HG03159 (cell line): Measurements from ENCODE around the gene IFNK.

Source experiments
- ATAC-seq: cut with Tn5 transposase; IDR thresholded peaks from one replicate; pipeline ENCODE4 v1.9.1; 2021; ENCODE audit warnings: mild to moderate bottlenecking, moderate library complexity; ENCODE audit not compliant: unreplicated experiment

Gene IFNK

DNA sequence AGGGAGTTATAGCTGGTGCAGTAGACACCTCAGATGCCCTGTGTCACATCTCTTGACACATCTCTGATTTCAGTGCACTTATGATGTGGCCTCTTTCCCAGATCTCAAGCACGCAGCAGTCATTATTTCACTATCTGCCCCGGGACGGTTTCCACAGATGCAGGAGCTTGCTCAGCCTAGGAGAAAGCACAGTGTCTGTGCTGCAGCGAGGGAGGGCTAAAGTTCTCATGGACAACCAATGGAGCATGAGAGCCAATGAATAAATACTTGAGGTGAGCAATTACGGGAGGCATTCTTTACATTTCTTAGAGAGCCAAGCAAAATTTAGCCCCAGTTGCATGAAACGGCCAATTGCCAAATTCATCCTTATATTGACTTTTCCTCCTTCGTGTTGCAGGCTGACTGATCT lies 12.9 kb downstream of the IFNK start:
- ATAC-seq: no peak

- no peak for ATAC-seq
These were observed 13.7 kb downstream of the IFNK start for GRCh38 chr9:27537756-27538155.

DNA sequence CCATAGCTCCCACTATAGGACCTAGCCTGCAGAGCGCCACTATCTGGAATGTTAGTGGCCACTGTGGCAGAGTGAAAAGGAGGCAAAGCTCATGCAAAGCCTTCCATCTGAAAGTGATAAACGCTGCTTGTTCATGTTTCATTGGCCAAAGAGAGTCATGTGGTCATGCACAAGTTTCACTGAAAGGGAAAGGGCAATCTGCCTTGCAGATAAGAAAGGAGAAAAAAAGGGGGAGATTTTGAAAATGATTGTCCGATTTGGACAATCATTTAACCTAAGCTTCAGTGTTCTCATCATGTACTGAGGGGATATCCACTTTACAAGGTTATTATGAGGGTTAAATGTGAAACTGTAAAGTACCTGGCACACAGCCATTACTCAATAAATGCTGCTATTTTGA lies 14.6 kb downstream of the IFNK start:
- peak; percentile 41 for ATAC-seq

DNA sequence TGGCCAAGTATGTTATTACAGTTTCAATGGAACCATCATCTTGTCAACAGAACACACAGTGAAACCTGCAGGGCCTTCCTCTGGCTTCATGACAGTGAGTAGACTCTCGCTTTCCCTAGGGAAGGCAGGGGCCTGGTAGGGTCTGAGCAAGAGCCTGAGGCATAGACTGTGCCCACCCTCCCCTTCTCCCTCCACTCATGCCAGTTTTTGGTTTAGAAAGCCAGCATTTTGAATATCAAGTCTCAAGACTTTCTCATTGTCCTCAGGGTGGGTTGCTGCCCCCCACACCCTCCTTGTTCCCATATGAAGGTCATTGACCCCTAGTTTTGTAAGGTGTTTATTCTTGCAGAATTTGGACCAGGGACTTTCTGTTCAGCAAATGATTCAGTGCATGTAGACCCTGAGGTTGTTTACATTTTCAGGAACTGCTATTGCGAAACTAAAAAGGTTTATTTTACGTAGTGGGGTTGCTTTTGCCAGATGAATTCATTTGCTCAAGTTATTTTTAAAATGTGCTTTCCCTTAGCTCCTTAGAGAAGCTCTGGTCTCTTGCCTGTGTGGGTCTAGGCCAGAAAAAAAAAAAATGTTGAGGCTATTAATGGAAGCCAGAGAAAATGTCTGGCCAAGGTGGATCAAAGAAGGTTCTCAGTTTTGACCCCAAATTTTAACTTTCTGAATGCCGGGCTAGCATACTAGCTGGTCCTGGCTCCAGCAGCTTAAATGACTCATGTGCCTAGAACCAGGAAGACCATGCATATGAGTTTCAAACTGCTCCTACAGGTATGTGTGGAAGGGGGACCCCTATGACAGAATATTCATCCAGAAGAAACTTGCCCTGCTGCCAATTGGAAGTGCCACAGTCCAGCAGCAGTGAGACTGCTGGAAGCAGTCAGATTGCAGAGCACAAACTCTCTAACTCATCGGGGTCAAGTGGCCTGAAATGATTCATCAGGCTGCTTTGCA lies 15.7 kb downstream of the IFNK start:
- ATAC-seq: peak; percentile 52

GRCh38 chr9:27540502-27540901 lies 16.4 kb downstream of the IFNK start:
- ATAC-seq: no peak

GRCh38 chr9:27541740-27542139 lies 17.6 kb downstream of the IFNK start:
- ATAC-seq: no peak

- no peak for ATAC-seq
These were observed 18.4 kb downstream of the IFNK start for GRCh38 chr9:27542508-27542907.

- no peak for ATAC-seq
These were observed 21.4 kb downstream of the IFNK start for GRCh38 chr9:27545471-27545870.

DNA sequence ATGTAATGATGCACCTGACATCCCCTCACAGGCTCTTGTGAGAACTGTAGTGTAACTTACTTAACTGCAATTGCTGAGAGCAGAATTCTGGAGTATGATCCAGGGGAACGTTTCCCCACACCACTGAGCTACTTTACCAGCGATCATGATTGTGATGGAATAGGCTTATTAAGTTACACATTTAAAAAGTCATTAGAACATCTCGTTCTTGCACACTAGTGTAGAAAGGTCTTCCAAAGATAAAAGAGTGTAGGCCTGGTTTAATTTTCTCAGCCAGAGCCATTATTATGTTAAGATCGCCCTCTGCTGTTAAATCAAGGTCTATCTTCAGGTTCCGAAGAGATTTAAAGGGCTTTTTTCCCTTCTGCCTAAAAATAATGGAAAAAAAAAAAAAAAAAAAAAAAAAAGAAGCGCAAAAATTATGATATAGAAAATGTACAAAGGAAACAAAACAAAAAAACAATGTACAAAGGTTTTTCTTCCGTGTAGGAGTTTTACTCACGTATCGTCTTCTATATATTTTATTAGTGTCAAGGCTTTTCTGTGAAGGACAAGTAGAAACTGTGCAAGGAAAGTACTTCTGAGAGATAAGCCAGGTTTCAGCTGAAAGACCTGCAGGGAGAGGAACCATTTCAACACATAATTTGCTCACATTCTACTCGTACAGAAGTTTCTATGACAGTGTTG lies 24.1 kb downstream of the IFNK start:
- ATAC-seq: no peak

- no peak for ATAC-seq
These were observed 25.2 kb downstream of the IFNK start for GRCh38 chr9:27549196-27549755.

DNA sequence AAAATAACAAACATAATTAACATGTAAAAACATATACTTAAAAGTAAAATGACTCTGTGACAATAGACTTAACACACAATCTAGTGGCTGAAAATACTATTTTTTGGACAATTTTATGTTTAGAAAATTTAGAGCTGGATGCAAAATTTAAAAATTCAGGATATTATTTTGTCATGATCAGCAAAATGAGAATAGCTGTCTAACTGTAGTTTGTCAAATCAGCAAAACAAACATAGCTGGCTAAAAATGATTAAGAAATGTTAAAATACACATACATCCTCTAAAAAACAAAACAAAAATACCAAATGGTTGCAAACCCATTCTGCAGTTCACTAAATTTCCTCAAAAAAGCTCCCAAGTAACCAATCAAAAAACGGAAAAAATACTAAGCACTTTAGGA lies 30.6 kb downstream of the IFNK start:
- no peak for ATAC-seq

GRCh38 chr9:27556470-27556869 lies 32.4 kb downstream of the IFNK start:
- ATAC-seq: no peak

GRCh38 chr9:27558307-27558706 lies 34.2 kb downstream of the IFNK start:
- ATAC-seq: no peak

DNA sequence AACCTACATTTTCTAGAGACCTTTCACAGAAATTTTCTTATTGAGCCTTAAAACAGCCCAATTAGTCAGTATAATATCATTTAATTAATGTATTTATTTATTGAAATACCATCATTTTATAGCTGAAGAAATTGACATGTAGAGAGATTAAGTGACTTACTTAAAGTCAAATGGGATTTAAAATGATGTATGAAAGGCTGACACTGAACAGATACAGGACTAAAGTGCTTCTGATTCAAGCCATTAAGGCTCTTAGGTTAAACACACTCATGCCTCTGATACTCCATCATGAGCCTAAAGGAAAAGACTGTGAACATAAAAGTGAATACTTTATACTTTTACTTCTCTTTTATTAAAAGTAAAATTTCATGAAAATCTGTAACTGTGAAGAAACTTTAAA lies 36.4 kb downstream of the IFNK start:
- ATAC-seq: no peak

GRCh38 chr9:27561685-27562084 lies 37.6 kb downstream of the IFNK start:
- peak; percentile 67 for ATAC-seq

DNA sequence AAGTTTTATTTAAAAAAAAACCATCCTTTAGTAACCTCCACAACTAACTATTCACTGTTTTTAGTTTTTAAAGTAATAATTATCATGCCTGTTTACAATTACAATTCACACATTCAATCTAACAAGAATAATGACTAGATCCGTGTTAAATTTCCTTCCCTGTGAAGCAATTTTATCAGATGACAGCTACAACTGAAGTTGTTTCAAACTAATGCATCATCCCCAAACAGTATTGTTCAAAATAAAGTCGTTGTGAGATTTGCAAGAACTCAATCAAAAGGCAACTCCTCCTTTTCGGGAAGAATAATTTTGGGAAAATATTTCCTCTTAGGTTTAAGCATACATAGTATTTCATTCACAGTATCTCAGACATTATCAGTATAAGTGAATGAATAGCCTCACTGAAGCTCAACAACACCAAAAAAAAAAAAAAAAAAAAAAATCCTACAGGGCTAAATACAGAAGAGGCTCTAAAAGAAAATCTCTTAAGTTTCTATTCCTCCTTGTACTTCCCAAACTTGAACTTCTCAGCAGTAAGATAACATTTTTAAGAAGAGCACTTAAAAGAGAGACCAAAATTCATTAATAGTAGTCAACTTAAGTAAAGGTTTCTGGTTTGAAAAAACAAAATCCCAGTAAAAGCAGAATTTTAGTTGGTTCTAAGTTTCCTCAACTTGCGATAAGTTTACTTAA lies 39.8 kb downstream of the IFNK start:
- ATAC-seq: no peak

DNA sequence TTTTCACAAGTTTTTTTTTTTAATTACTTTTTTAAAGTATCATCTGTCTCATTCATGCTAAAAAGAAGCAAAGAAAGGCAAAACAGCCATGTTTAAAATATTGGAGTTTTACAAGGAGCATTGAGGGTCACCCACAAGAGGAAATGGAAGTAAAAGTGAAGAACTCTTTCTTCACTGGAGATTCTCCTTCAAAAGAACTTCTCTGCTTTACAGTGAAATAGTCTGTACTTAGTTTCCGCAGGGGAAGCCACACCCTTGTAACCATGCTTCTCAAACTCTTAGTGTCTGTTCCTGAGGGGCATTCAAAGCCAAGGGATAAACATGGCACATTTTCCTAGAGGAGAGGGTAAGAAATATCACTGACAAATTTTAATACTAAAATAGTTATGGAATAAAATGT lies 40.6 kb downstream of the IFNK start:
- ATAC-seq: no peak

DNA sequence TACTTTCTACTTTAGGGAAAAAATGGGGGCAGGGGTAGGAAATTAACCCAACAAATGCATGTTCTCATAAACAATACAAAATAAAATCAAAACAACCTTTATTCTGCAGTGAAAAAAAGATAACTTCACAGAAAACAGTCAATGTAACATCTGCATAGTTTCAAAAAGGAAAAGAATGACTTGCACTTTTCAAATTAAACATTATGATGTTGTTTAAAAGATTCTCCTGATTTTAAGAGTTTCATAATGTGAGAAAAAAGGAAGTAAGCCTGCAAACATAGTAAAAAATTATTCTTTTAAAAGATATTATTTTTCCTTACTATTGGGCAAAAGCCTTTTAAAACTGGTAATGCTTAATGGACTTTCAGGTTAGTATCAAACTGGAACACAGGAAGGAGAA lies 41.6 kb downstream of the IFNK start:
- ATAC-seq: no peak

DNA sequence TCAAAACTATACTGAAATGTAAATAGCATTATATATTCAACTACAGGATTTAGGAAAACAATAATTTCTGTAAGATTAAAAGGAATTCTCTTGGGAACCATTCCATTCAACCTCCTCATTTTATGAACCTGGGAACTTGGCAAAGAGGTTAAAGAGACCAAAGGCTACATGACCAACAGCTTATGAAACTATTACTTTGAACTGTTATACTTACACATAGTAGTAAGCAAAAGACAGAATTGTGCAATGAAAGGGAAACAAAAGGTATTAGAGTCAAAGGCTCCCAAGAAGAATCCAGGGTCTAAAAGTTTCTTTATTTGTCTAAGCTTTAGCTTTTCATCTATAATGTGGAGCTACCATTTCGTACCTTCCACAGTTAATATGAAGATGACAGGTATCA lies 42.0 kb downstream of the IFNK start:
- no peak for ATAC-seq

GRCh38 chr9:27569406-27569805 lies 45.3 kb downstream of the IFNK start:
- ATAC-seq: no peak

GRCh38 chr9:27571011-27571410 lies 46.9 kb downstream of the IFNK start:
- no peak for ATAC-seq
